ENCODE data around the gene PER3.

The PER3 gene

DNA sequence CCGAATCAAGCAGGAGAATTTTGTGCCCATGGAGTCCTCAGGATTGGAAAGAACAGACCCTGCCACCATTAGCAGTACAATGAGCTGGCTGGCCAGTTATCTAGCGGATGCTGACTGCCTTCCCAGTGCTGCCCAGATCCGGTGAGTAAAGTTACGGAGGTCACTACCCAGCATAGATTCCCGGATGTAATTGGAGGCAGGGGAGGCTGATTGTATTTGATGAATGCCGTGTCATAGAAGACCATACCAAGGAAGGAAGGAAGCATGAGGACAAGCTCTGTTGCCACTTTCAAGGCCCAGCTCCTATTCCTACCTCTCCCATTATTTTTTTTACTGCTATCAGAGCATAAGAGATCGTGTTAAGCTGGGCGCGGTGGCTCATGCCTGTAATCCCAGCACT lies 39.2 kb upstream of the PER3 start:
- Histone ChIP-seq H3K4me1 (ENCODE audit: insufficient read depth, low read length) (no peaks in the 10 kb centered on the region), H3K9me3 (ENCODE audit: insufficient read depth, low read length, severe bottlenecking) (no peaks in the 10 kb centered on the region), H4K20me1 (ENCODE audit: insufficient read depth, low read length) (no peaks in the 10 kb centered on the region), H3K4me3 (ENCODE audit: low read depth in 1 of 2, low read length in 2 of 2) (no peak overlapping the region), H3K4me2 (ENCODE audit: insufficient read depth, low read length) (no peak overlapping the region), H3K9ac (ENCODE audit: low read depth, low read length) (no peak overlapping the region), H3K36me3 (ENCODE audit: insufficient read depth, low read length) (no peaks in the 10 kb centered on the region), H3K27ac (ENCODE audit: low read length) (no peak overlapping the region), H3K27me3 (ENCODE audit: insufficient read depth, low read length, poor library complexity) (no peaks in the 10 kb centered on the region), H2AFZ (ENCODE audit: low read depth, low read length) (no peak overlapping the region), H3K79me2 (ENCODE audit: insufficient read depth, low read length) (no peaks in the 10 kb centered on the region)
- no peak for TF ChIP-seq EZH2 (IDR thresholded peaks at IDR 0.05; ENCODE audit: borderline replicate concordance, low read depth, low read length, severe bottlenecking)
- ATAC-seq (ENCODE audit: insufficient read depth, low read depth), result no peak
- DNase-seq, result no peak

DNA sequence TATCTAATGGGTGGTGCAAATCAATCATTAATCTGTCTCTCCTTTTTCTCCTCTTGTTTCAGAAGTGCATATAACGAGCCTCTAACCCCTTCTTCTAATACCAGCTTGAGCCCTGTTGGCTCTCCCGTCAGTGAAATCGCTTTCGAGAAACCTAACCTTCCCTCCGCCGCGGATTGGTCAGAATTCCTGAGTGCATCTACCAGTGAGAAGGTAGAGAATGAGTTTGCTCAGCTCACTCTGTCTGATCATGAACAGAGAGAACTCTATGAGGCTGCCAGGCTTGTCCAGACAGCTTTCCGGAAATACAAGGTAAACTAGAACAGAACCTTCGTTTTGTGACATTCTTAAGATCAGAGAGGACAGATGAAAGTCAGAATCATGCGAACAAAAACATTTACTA lies 38.3 kb upstream of the PER3 start:
- TF ChIP-seq, protein P1, sequence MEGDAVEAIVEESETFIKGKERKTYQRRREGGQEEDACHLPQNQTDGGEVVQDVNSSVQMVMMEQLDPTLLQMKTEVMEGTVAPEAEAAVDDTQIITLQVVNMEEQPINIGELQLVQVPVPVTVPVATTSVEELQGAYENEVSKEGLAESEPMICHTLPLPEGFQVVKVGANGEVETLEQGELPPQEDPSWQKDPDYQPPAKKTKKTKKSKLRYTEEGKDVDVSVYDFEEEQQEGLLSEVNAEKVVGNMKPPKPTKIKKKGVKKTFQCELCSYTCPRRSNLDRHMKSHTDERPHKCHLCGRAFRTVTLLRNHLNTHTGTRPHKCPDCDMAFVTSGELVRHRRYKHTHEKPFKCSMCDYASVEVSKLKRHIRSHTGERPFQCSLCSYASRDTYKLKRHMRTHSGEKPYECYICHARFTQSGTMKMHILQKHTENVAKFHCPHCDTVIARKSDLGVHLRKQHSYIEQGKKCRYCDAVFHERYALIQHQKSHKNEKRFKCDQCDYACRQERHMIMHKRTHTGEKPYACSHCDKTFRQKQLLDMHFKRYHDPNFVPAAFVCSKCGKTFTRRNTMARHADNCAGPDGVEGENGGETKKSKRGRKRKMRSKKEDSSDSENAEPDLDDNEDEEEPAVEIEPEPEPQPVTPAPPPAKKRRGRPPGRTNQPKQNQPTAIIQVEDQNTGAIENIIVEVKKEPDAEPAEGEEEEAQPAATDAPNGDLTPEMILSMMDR (IDR thresholded peaks at IDR 0.05; ENCODE audit: borderline replicate concordance, extremely low read depth, low read length, poor library complexity, severe bottlenecking), result no peak
- no peak for TF ChIP-seq EZH2 (IDR thresholded peaks at IDR 0.05; ENCODE audit: borderline replicate concordance, low read depth, low read length, severe bottlenecking)

DNA sequence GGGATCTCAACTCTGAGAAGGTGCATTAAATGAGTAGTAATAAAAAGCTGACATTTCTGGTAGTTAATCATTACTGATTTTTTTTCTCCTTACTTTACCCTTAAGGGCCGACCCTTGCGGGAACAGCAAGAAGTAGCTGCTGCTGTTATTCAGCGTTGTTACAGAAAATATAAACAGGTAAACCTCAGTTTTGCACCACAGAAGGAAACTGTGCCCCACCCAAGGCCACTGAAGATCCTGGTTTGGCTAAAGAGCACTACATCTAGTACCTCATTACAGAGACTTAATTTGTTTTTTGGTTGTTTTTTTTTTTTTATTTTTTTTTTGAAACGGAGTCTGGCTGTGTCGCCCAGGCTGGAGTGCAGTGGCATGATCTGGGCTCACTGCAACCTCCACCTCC lies 36.5 kb upstream of the PER3 start:
- H3K36me3 ChIP-seq (ENCODE audit: insufficient read depth, low read length), result no peaks in the 10 kb centered on the region
- H3K27ac ChIP-seq (ENCODE audit: low read length), result no peak overlapping the region
- TF ChIP-seq, protein P1 (IDR thresholded peaks at IDR 0.05; ENCODE audit: borderline replicate concordance, extremely low read depth, low read length, poor library complexity, severe bottlenecking), result no peak
- no peak for TF ChIP-seq EZH2 (IDR thresholded peaks at IDR 0.05; ENCODE audit: borderline replicate concordance, low read depth, low read length, severe bottlenecking)
- no peaks in the 10 kb centered on the region for H3K4me1 ChIP-seq (ENCODE audit: insufficient read depth, low read length)
- no peaks in the 10 kb centered on the region for H3K9me3 ChIP-seq (ENCODE audit: insufficient read depth, low read length, severe bottlenecking)
- no peak for ATAC-seq (ENCODE audit: insufficient read depth, low read depth)
- H3K27me3 ChIP-seq (ENCODE audit: insufficient read depth, low read length, poor library complexity), result peaks cover 4% of the 10 kb centered on the region
- H3K79me2 ChIP-seq (ENCODE audit: insufficient read depth, low read length), result no peaks in the 10 kb centered on the region
- H3K4me2 ChIP-seq (ENCODE audit: insufficient read depth, low read length), result no peak overlapping the region
- H4K20me1 ChIP-seq (ENCODE audit: insufficient read depth, low read length), result no peaks in the 10 kb centered on the region
- H3K9ac ChIP-seq (ENCODE audit: low read depth, low read length), result no peak overlapping the region
- H3K4me3 ChIP-seq (ENCODE audit: low read depth in 1 of 2, low read length in 2 of 2), result no peak overlapping the region
- no peak overlapping the region for H2AFZ ChIP-seq (ENCODE audit: low read depth, low read length)
- DNase-seq, result no peak

More for the DNA sequence above, 38.3 kb upstream of the PER3 start:
- DNase-seq, result no peak
- ATAC-seq (ENCODE audit: insufficient read depth, low read depth), result no peak
- Histone ChIP-seq H3K36me3 (ENCODE audit: insufficient read depth, low read length) (no peaks in the 10 kb centered on the region), H3K27me3 (ENCODE audit: insufficient read depth, low read length, poor library complexity) (no peaks in the 10 kb centered on the region), H3K27ac (ENCODE audit: low read length) (no peak overlapping the region), H3K4me3 (ENCODE audit: low read depth in 1 of 2, low read length in 2 of 2) (no peak overlapping the region), H4K20me1 (ENCODE audit: insufficient read depth, low read length) (no peaks in the 10 kb centered on the region), H3K79me2 (ENCODE audit: insufficient read depth, low read length) (no peaks in the 10 kb centered on the region), H3K4me2 (ENCODE audit: insufficient read depth, low read length) (no peak overlapping the region), H2AFZ (ENCODE audit: low read depth, low read length) (no peak overlapping the region), H3K4me1 (ENCODE audit: insufficient read depth, low read length) (no peaks in the 10 kb centered on the region), H3K9ac (ENCODE audit: low read depth, low read length) (no peak overlapping the region), H3K9me3 (ENCODE audit: insufficient read depth, low read length, severe bottlenecking) (no peaks in the 10 kb centered on the region)

DNA sequence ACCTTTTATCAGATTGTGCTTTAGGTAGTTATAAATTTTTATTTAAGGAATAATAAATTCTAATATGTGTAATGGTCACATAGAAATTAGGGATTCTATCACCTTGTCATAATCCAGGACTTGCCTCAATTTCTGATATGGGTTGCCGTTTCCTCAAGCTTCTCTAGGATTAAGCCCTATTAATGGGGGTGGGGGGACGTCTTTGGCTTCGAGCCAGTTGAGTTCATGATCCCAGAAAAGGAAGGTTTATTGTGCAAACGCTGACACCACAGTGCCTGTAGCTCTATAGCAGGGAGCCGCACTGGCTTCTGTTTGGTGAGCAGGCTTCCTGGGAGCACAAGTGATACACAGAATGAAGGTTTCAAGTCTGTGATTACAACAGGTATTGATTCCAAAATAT lies 35.0 kb upstream of the PER3 start:
- H3K4me1 ChIP-seq (ENCODE audit: insufficient read depth, low read length), result no peaks in the 10 kb centered on the region
- no peak overlapping the region for H3K4me2 ChIP-seq (ENCODE audit: insufficient read depth, low read length)
- no peak overlapping the region for H2AFZ ChIP-seq (ENCODE audit: low read depth, low read length)
- H3K9me3 ChIP-seq (ENCODE audit: insufficient read depth, low read length, severe bottlenecking), result no peaks in the 10 kb centered on the region
- no peak overlapping the region for H3K27ac ChIP-seq (ENCODE audit: low read length)
- peaks cover 12% of the 10 kb centered on the region for H3K27me3 ChIP-seq (ENCODE audit: insufficient read depth, low read length, poor library complexity)
- no peaks in the 10 kb centered on the region for H3K79me2 ChIP-seq (ENCODE audit: insufficient read depth, low read length)
- TF ChIP-seq EZH2 (IDR thresholded peaks at IDR 0.05; ENCODE audit: borderline replicate concordance, low read depth, low read length, severe bottlenecking), result no peak
- TF ChIP-seq, protein P1 (IDR thresholded peaks at IDR 0.05; ENCODE audit: borderline replicate concordance, extremely low read depth, low read length, poor library complexity, severe bottlenecking), result no peak
- no peak for DNase-seq
- no peak overlapping the region for H3K9ac ChIP-seq (ENCODE audit: low read depth, low read length)
- no peak for ATAC-seq (ENCODE audit: insufficient read depth, low read depth)
- no peaks in the 10 kb centered on the region for H3K36me3 ChIP-seq (ENCODE audit: insufficient read depth, low read length)
- H4K20me1 ChIP-seq (ENCODE audit: insufficient read depth, low read length), result no peaks in the 10 kb centered on the region
- no peak overlapping the region for H3K4me3 ChIP-seq (ENCODE audit: low read depth in 1 of 2, low read length in 2 of 2)
